Omental fat pad (tissue), 4 donors: Measurements from ENCODE around the gene CFLAR. TPM values are rescaled to one million over a fixed set of nuclear protein-coding genes. Genes with fewer than 3 reads are reported as not detected.
"Not testable (repeated sequence)": the region's sequence is repeated elsewhere in the genome, so short reads cannot be mapped to it uniquely, and the experiment has no call there.

Source experiments
- ATAC-seq: fragments of 150-250 bp; one replicate; pipeline ENCODE4 v1.9.1; 2016; ENCODE audit warnings: mild to moderate bottlenecking, moderate library complexity; ENCODE audit not compliant: low FRiP score
- DNase-seq: peaks from one replicate; pipeline ENCODE4 v3.0.0-alpha.2; 2019; ENCODE audit warnings: low spot score
- CTCF ChIP-seq, 3 donors: fragments of 450-650 bp; IDR thresholded peaks; one replicate each; pipeline ENCODE4 v1.5.1; 2016 to 2017; ENCODE audit warnings: antibody characterized with exemption in 3 of 3, mild to moderate bottlenecking in 3 of 3, moderate library complexity in 2 of 3
- total RNA-seq, 4 donors: library from RNA; depleted of rRNA; stranded (reverse); fragments of >200 nt; gene quantifications; one replicate each; pipeline ENCODE4 v1.1.0, GENCODE V29; 2016

The CFLAR gene
- total RNA-seq, 4 donors from 2014 or later = 204 to 455 (median 293) TPM

DNA sequence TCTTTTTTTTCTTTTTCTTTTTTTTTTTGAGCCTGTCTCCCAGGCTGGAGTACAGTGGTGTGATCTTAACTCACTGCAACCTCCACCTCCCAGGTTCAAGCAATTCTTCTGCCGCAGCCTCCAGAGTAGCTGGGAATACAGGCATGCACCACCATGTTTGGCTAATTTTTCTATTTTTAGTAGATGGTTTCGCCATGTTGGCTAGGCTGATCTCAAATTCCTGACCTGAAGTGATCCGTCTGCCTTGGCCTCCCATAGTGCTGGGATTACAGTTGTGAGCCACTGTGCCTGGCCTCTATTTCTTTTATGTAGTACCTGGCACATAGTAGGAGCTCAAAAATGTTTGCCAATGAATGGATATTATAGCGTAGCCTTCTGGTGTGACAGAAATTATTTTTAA lies 6.8 kb upstream of the CFLAR start:
- TF ChIP-seq CTCF (IDR thresholded peaks at IDR 0.05) = no peak
- ATAC-seq = no peak
- DNase-seq = no peak

GRCh38 chr2:201110615-201111014 lies 5.3 kb upstream of the CFLAR start:
- no peak for TF ChIP-seq CTCF (IDR thresholded peaks at IDR 0.05)
- ATAC-seq (no peak), DNase-seq (no peak)

DNA sequence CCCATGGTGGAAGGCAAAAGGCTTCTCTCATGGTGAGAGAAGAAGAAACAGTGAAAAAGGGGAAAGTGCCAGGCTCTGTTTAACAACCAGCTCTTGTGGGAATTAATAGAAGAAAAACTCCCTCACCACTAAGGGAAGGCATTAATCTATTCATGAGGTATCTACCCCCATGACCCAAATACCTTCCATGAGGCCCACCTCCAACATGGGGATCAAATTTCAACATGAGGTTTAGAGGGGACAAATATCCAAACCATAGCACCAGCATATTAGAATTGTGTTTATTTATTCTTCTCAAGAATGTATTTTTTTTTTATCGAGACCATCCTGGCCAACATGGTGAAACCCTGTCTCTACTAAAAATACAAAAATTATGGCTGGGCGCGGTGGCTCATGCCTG lies 4.9 kb upstream of the CFLAR start:
- no peak for TF ChIP-seq CTCF (IDR thresholded peaks at IDR 0.05)
- no peak for DNase-seq
- no peak for ATAC-seq

DNA sequence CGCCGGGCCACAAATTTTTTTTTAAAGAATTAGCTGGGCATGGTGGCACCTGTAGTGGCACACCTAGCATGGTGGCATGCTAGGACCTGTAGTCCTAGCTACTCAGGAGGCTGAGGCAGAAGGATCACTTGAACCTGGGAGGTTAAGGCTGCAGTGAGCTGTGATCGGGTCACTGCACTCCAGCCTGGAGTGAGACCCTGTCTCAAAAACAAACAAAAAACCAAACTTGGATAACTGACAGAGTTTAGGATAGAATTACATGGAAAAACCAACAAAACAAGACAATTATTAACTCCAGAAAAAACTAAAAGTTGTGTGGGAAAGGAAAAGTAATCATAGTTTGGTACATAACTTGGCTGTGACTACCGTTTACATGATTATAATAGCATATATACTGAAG lies 1.6 kb upstream of the CFLAR start:
- no peak for ATAC-seq
- TF ChIP-seq CTCF (IDR thresholded peaks at IDR 0.05) = no peak
- no peak for DNase-seq

- DNase-seq (no peak), ATAC-seq (no peak)
- TF ChIP-seq CTCF (IDR thresholded peaks at IDR 0.05) = no peak
Measured at GRCh38 chr2:201114846-201115245, 1.1 kb upstream of the CFLAR start.

DNA sequence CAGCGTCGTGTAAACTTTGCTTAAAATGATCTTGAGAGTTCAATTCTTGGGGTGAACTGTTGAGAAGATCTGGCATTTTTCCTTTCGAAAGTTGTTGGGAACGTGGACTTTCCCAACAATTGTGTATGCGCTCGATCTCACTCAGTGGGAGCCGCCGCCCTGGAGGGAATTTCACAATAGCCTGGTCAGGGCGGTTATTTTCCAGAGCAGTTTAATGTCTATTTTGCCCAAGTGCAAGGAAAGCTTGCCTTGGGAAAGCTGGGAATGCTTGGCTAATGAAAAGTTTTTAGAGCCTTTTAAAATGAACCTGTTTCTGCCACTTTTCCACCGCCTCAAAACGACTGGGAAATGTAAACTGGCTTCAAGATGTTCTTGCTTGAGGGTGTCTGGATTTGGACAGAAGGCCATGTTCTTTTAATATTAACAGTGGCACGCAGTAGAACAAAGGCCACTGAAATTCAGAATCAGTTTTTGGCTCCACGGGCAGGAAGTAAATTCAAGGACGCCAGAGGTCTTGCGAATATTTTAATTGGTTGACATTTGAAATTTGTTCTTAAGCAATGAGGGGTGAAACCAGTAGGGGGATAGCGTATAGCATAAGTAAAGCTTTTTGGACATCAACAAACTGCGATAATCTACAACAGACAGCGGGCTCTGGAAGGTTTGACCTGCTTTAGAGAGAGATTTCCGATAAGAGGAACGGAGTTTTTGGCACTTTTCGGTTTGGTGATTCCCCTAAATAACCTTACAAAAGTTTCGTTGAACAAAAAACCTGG lies 1.2 kb downstream of the CFLAR start:
- TF ChIP-seq CTCF (IDR thresholded peaks at IDR 0.05) = no peak
- ATAC-seq (peak; percentile 52), DNase-seq (no peak)

GRCh38 chr2:201117735-201118094 lies 1.8 kb downstream of the CFLAR start:
- ATAC-seq, DNase-seq: not testable (repeated sequence)
